ENCODE results near the gene DHRSX. TPM values are rescaled to one million over a fixed set of nuclear protein-coding genes. Genes with fewer than 3 reads are reported as not detected.

DHRSX gene
- total RNA-seq, 1 donor from 2014 or later: 30.4 TPM

GRCh38 chrX:2441466-2441865, 59.3 kb downstream of the DHRSX start:
- Histone ChIP-seq H3K4me2 (ENCODE audit: low read length) (no peak overlapping the region), H4K20me1 (ENCODE audit: insufficient read depth, low read length) (peaks cover 7% of the 10 kb centered on the region), H3K79me2 (ENCODE audit: insufficient read depth, low read length) (peaks cover 12% of the 10 kb centered on the region), H3K27ac (ENCODE audit: low read depth, low read length) (no peak overlapping the region), H2AFZ (ENCODE audit: low read depth, low read length) (no peak overlapping the region), H3K9me3 (ENCODE audit: insufficient read depth, low read depth, low read length) (peaks cover 3% of the 10 kb centered on the region), H3K27me3 (ENCODE audit: insufficient read depth, low read length) (no peaks in the 10 kb centered on the region), H3K9ac (ENCODE audit: low read length) (no peak overlapping the region), H3K4me1 (ENCODE audit: insufficient read depth, low read length) (no peaks in the 10 kb centered on the region), H3K36me3 (ENCODE audit: insufficient read depth, low read length) (peaks cover 6% of the 10 kb centered on the region), H3K4me3 (ENCODE audit: insufficient read depth, low read depth, low read length) (no peak overlapping the region)
- DNase-seq (ENCODE audit: low read depth): no peak
- Mint-ChIP-seq H3K27ac (ENCODE audit: unreplicated experiment) (no peak overlapping the region), H3K27me3 (ENCODE audit: low read depth, unreplicated experiment) (no peaks in the 10 kb centered on the region), H3K4me1 (ENCODE audit: low read depth, unreplicated experiment) (peaks cover 2% of the 10 kb centered on the region), H3K9me3 (ENCODE audit: unreplicated experiment) (peaks cover 14% of the 10 kb centered on the region), H3K4me3 (ENCODE audit: unreplicated experiment) (no peak overlapping the region), H3K36me3 (ENCODE audit: low read depth, unreplicated experiment) (peaks cover 23% of the 10 kb centered on the region)
- TF ChIP-seq CTCF (IDR thresholded peaks at IDR 0.05; ENCODE audit: insufficient read depth, low read depth, low read length): no peak
- no peak for TF ChIP-seq EZH2 (IDR thresholded peaks at IDR 0.05; ENCODE audit: insufficient read depth, low read length)
- no peak for FAIRE-seq

- no peak overlapping the region for H3K4me3 Mint-ChIP-seq (ENCODE audit: unreplicated experiment)
- H3K27ac Mint-ChIP-seq (ENCODE audit: unreplicated experiment): no peak overlapping the region
- FAIRE-seq: no peak
- Histone ChIP-seq H3K27me3 (ENCODE audit: insufficient read depth, low read length) (no peaks in the 10 kb centered on the region), H3K36me3 (ENCODE audit: insufficient read depth, low read length) (peaks cover 6% of the 10 kb centered on the region), H3K9me3 (ENCODE audit: insufficient read depth, low read depth, low read length) (peaks cover 3% of the 10 kb centered on the region), H3K4me2 (ENCODE audit: low read length) (no peak overlapping the region), H3K4me3 (ENCODE audit: insufficient read depth, low read depth, low read length) (no peak overlapping the region), H3K4me1 (ENCODE audit: insufficient read depth, low read length) (no peaks in the 10 kb centered on the region), H3K79me2 (ENCODE audit: insufficient read depth, low read length) (no peaks in the 10 kb centered on the region), H4K20me1 (ENCODE audit: insufficient read depth, low read length) (no peaks in the 10 kb centered on the region), H3K9ac (ENCODE audit: low read length) (no peak overlapping the region), H2AFZ (ENCODE audit: low read depth, low read length) (no peak overlapping the region), H3K27ac (ENCODE audit: low read depth, low read length) (no peak overlapping the region)
- peaks cover 24% of the 10 kb centered on the region for H3K36me3 Mint-ChIP-seq (ENCODE audit: low read depth, unreplicated experiment)
- peaks cover 14% of the 10 kb centered on the region for H3K9me3 Mint-ChIP-seq (ENCODE audit: unreplicated experiment)
- no peaks in the 10 kb centered on the region for H3K27me3 Mint-ChIP-seq (ENCODE audit: low read depth, unreplicated experiment)
- DNase-seq (ENCODE audit: low read depth): no peak
- no peak for TF ChIP-seq CTCF (IDR thresholded peaks at IDR 0.05; ENCODE audit: insufficient read depth, low read depth, low read length)
- TF ChIP-seq EZH2 (IDR thresholded peaks at IDR 0.05; ENCODE audit: insufficient read depth, low read length): no peak
- H3K4me1 Mint-ChIP-seq (ENCODE audit: low read depth, unreplicated experiment): peaks cover 2% of the 10 kb centered on the region
These were observed 61.2 kb downstream of the DHRSX start for GRCh38 chrX:2439613-2440012.

- no peak overlapping the region for H3K4me3 Mint-ChIP-seq (ENCODE audit: unreplicated experiment)
- Histone ChIP-seq H3K4me3 (ENCODE audit: insufficient read depth, low read depth, low read length) (no peak overlapping the region), H3K27ac (ENCODE audit: low read depth, low read length) (no peak overlapping the region), H3K4me2 (ENCODE audit: low read length) (no peak overlapping the region), H3K79me2 (ENCODE audit: insufficient read depth, low read length) (no peaks in the 10 kb centered on the region), H2AFZ (ENCODE audit: low read depth, low read length) (no peak overlapping the region), H3K9ac (ENCODE audit: low read length) (no peak overlapping the region), H3K4me1 (ENCODE audit: insufficient read depth, low read length) (no peaks in the 10 kb centered on the region), H3K9me3 (ENCODE audit: insufficient read depth, low read depth, low read length) (peaks cover 3% of the 10 kb centered on the region), H4K20me1 (ENCODE audit: insufficient read depth, low read length) (no peaks in the 10 kb centered on the region), H3K27me3 (ENCODE audit: insufficient read depth, low read length) (no peaks in the 10 kb centered on the region), H3K36me3 (ENCODE audit: insufficient read depth, low read length) (no peaks in the 10 kb centered on the region)
- no peak for TF ChIP-seq EZH2 (IDR thresholded peaks at IDR 0.05; ENCODE audit: insufficient read depth, low read length)
- no peak for TF ChIP-seq CTCF (IDR thresholded peaks at IDR 0.05; ENCODE audit: insufficient read depth, low read depth, low read length)
- no peak for FAIRE-seq
- H3K36me3 Mint-ChIP-seq (ENCODE audit: low read depth, unreplicated experiment): peaks cover 22% of the 10 kb centered on the region
- no peak overlapping the region for H3K27ac Mint-ChIP-seq (ENCODE audit: unreplicated experiment)
- peaks cover 11% of the 10 kb centered on the region for H3K9me3 Mint-ChIP-seq (ENCODE audit: unreplicated experiment)
- H3K4me1 Mint-ChIP-seq (ENCODE audit: low read depth, unreplicated experiment): no peaks in the 10 kb centered on the region
- H3K27me3 Mint-ChIP-seq (ENCODE audit: low read depth, unreplicated experiment): no peaks in the 10 kb centered on the region
- no peak for DNase-seq (ENCODE audit: low read depth)
These were observed 65.3 kb downstream of the DHRSX start for GRCh38 chrX:2435465-2435864.
